Head of caudate nucleus (tissue), 42 donors: ENCODE data around the gene DNAJC9.

ENCODE experiments used
- DNase-seq, 42 donors: peaks; one replicate each; pipeline versions ENCODE4 v3.0.0 to v3.0.0-alpha.2; 2020 to 2021; ENCODE audit warnings: mixed read lengths in 7 of 42
- intact Hi-C: fragments of 100-400 bp; cut with DNase I; formaldehyde crosslinking; loops from one replicate; pipeline ENCODE4 v1.15.0; 2022

DNAJC9 gene

GRCh38 chr10:73206385-73206784 lies 40.7 kb downstream of the DNAJC9 start:
- intact Hi-C loops: no loop called here
- no peak for DNase-seq

DNA sequence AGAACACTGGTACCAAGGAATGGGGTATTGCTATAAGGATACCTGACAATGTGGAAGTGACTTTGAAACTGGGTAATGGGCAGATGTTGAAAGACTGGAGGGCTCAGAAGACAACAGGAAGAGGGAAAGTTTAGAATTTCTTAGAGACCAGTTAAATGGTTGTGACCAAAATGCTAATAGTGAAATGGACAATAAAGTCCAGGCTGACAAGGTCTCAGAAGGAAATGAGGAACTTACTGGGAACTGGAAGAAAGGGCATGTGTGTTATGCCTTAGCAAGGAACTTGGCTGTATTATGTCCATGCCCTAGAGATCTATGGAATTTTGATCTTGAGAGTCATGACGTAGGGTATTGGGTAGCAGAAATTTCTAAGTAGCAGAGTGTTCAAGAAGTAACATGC lies 41.2 kb downstream of the DNAJC9 start:
- intact Hi-C loops: no loop called here
- no peak for DNase-seq

DNA sequence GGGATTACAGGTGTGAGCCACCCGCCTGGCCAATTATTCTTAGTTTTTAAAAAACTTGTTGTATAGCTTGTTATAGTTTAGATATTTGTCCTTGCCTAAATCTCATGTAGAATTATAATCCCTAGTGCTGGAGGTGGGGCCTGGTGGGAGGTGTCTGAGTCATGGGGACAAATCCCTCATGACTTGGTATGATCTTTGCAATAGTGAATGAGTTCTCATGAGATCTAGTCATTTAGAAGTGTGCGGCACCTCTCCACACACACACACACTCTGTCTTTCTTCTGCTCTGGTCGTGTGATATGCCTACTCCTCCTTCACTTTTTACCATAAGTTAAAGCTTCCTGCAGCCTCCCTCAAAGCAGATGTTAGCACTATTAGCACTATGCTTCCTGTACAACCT lies 42.0 kb downstream of the DNAJC9 start:
- intact Hi-C loops: no loop called here
- DNase-seq: no peak
